ENCODE data around the gene DCDC1. TPM values are rescaled to one million over a fixed set of nuclear protein-coding genes. Genes with fewer than 3 reads are reported as not detected.

DCDC1 gene
- total and polyA plus RNA-seq, 9 of the 15 experiments (the other 6 are each of a cell fraction or from before 2014, with no cell fraction given) = 0.05 to 0.18 (median 0.08) TPM; not detected in 3

DNA sequence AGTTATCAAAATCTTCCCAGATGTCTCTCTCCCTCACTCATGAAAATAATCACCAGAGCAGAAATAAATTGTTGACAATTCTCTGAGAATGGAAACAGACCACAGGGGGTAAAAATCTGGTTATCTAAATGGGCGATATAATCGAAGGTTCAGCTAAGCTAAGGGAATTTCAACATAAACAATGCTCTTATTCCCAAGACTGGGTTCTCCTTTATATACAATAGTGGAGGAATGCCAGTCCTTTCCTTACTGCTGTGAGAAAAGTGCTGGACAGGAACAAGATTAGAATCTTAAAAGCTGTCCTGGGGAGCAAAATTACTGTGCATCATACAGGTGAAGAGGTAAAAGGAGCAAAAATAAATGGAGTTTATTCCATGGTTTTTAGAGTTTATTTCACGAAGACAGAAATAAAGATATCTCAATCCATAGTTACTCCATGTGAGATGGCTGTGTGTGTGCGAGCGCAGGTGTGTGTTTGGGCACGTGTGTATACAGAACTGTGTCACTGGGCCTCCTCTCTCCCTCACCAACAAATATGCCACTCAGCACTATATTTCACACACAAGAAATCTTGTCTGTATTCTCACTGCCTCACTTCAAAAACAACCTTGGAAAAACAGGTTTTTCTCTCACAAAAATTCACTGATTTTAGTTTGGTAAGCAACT is 385.6 kb downstream of the DCDC1 start:
- WGBS (ENCODE audit: insufficient coverage, low coverage, missing lambda C conversion rate) = 0% methylated on average over 6 of the region's 6 CpGs
- H3K9me1 ChIP-seq (ENCODE audit: control insufficient read depth, insufficient read depth, low read length) = no peaks in the 10 kb centered on the region
- H3K4me1 ChIP-seq (replicated peaks in 1 of 2; ENCODE audit: control insufficient read depth in 2 of 2, insufficient read depth in 2 of 2, low read length in 2 of 2) = no peaks in the 10 kb centered on the region
- BruUV-seq (replicated peaks) = no TSS peak
- no peak overlapping the region for H2AFZ ChIP-seq (ENCODE audit: low read depth, low read length)
- H4K20me1 ChIP-seq (replicated peaks; ENCODE audit: control insufficient read depth, insufficient read depth, low read length) = no peaks in the 10 kb centered on the region
- ATAC-seq (no peak), DNase-seq (ENCODE audit: extremely low read depth in 1 of 4, low spot score in 3 of 4) (no peak), FAIRE-seq (no peak)
- intact Hi-C loops (cut with micrococcal nuclease) = no loop called here
- H3K4me2 ChIP-seq (ENCODE audit: insufficient read depth, low read length) = no peak overlapping the region
- no peak overlapping the region for H3K27ac ChIP-seq (ENCODE audit: extremely low read depth, low read depth, low read length)
- CTCF ChIA-PET (ENCODE audit: low intra/inter-chr PET ratio) = no interaction called here
- no peaks in the 10 kb centered on the region for H3K36me3 ChIP-seq (ENCODE audit: control insufficient read depth, insufficient read depth, low read length)
- H3K9ac ChIP-seq (ENCODE audit: insufficient read depth in 1 of 2, low read depth in 2 of 2, low read length in 2 of 2) = no peak overlapping the region
- no peak overlapping the region for H3K4me3 ChIP-seq
- POLR2A ChIA-PET = no interaction called here
- H3K27me3 ChIP-seq (ENCODE audit: control insufficient read depth in 2 of 2, insufficient read depth in 2 of 2, low read length in 2 of 2) = no peaks in the 10 kb centered on the region
- in situ Hi-C loops (cut with MboI) = no loop called here
- 0 out of 2 replicates have a peak, but pooled peaks cover 1% of the 10 kb centered on the region for H3K9me3 ChIP-seq (replicated peaks; ENCODE audit: control insufficient read depth, insufficient read depth, low read depth, low read length)
- no peaks in the 10 kb centered on the region for H3K79me2 ChIP-seq (ENCODE audit: control insufficient read depth, insufficient read depth, low read length)
- no peak for TF ChIP-seq ZNF23 (CRISPR knock-in tag; IDR thresholded peaks at IDR 0.05)
- no peak for TF ChIP-seq MYNN (IDR thresholded peaks at IDR 0.05)
- no peak for TF ChIP-seq MYNN (CRISPR knock-in tag; IDR thresholded peaks at IDR 0.05)
- no peak for TF ChIP-seq CXXC5 (CRISPR knock-in tag; IDR thresholded peaks at IDR 0.05)
- TF ChIP-seq, protein P1, sequence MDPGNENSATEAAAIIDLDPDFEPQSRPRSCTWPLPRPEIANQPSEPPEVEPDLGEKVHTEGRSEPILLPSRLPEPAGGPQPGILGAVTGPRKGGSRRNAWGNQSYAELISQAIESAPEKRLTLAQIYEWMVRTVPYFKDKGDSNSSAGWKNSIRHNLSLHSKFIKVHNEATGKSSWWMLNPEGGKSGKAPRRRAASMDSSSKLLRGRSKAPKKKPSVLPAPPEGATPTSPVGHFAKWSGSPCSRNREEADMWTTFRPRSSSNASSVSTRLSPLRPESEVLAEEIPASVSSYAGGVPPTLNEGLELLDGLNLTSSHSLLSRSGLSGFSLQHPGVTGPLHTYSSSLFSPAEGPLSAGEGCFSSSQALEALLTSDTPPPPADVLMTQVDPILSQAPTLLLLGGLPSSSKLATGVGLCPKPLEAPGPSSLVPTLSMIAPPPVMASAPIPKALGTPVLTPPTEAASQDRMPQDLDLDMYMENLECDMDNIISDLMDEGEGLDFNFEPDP (CRISPR knock-in tag; IDR thresholded peaks at IDR 0.05) = no peak
- no peak for TF ChIP-seq TAF15 (IDR thresholded peaks at IDR 0.05; ENCODE audit: low read depth, low read length)
- no peak for TF ChIP-seq ZNF717 (CRISPR knock-in tag; IDR thresholded peaks at IDR 0.05)
- TF ChIP-seq ZSCAN29 (IDR thresholded peaks at IDR 0.05) = no peak
- no peak for TF ChIP-seq SP1 (CRISPR knock-in tag; IDR thresholded peaks at IDR 0.05)
- TF ChIP-seq ARHGAP35 (IDR thresholded peaks at IDR 0.05; ENCODE audit: partially characterized antibody) = no peak
- no peak for TF ChIP-seq SMARCC2 (IDR thresholded peaks at IDR 0.05; ENCODE audit: low read depth)
- no peak for TF ChIP-seq CBX1 (IDR thresholded peaks at IDR 0.05; ENCODE audit: low read depth)
- TF ChIP-seq, protein P2, sequence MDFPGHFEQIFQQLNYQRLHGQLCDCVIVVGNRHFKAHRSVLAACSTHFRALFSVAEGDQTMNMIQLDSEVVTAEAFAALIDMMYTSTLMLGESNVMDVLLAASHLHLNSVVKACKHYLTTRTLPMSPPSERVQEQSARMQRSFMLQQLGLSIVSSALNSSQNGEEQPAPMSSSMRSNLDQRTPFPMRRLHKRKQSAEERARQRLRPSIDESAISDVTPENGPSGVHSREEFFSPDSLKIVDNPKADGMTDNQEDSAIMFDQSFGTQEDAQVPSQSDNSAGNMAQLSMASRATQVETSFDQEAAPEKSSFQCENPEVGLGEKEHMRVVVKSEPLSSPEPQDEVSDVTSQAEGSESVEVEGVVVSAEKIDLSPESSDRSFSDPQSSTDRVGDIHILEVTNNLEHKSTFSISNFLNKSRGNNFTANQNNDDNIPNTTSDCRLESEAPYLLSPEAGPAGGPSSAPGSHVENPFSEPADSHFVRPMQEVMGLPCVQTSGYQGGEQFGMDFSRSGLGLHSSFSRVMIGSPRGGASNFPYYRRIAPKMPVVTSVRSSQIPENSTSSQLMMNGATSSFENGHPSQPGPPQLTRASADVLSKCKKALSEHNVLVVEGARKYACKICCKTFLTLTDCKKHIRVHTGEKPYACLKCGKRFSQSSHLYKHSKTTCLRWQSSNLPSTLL (IDR thresholded peaks at IDR 0.05) = no peak
- TF ChIP-seq CTBP1 (IDR thresholded peaks at IDR 0.05; ENCODE audit: borderline replicate concordance) = no peak
- TF ChIP-seq, protein P3, sequence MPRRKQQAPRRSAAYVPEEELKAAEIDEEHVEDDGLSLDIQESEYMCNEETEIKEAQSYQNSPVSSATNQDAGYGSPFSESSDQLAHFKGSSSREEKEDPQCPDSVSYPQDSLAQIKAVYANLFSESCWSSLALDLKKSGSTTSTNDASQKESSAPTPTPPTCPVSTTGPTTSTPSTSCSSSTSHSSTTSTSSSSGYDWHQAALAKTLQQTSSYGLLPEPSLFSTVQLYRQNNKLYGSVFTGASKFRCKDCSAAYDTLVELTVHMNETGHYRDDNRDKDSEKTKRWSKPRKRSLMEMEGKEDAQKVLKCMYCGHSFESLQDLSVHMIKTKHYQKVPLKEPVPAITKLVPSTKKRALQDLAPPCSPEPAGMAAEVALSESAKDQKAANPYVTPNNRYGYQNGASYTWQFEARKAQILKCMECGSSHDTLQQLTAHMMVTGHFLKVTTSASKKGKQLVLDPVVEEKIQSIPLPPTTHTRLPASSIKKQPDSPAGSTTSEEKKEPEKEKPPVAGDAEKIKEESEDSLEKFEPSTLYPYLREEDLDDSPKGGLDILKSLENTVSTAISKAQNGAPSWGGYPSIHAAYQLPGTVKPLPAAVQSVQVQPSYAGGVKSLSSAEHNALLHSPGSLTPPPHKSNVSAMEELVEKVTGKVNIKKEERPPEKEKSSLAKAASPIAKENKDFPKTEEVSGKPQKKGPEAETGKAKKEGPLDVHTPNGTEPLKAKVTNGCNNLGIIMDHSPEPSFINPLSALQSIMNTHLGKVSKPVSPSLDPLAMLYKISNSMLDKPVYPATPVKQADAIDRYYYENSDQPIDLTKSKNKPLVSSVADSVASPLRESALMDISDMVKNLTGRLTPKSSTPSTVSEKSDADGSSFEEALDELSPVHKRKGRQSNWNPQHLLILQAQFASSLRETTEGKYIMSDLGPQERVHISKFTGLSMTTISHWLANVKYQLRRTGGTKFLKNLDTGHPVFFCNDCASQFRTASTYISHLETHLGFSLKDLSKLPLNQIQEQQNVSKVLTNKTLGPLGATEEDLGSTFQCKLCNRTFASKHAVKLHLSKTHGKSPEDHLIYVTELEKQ (CRISPR knock-in tag; IDR thresholded peaks at IDR 0.05) = no peak
- TF ChIP-seq, protein P4, sequence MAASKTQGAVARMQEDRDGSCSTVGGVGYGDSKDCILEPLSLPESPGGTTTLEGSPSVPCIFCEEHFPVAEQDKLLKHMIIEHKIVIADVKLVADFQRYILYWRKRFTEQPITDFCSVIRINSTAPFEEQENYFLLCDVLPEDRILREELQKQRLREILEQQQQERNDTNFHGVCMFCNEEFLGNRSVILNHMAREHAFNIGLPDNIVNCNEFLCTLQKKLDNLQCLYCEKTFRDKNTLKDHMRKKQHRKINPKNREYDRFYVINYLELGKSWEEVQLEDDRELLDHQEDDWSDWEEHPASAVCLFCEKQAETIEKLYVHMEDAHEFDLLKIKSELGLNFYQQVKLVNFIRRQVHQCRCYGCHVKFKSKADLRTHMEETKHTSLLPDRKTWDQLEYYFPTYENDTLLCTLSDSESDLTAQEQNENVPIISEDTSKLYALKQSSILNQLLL (CRISPR knock-in tag; IDR thresholded peaks at IDR 0.05; ENCODE audit: borderline replicate concordance) = no peak

All from K562 (cell line).